ENCODE results near the gene NAXD.

The NAXD gene

DNA sequence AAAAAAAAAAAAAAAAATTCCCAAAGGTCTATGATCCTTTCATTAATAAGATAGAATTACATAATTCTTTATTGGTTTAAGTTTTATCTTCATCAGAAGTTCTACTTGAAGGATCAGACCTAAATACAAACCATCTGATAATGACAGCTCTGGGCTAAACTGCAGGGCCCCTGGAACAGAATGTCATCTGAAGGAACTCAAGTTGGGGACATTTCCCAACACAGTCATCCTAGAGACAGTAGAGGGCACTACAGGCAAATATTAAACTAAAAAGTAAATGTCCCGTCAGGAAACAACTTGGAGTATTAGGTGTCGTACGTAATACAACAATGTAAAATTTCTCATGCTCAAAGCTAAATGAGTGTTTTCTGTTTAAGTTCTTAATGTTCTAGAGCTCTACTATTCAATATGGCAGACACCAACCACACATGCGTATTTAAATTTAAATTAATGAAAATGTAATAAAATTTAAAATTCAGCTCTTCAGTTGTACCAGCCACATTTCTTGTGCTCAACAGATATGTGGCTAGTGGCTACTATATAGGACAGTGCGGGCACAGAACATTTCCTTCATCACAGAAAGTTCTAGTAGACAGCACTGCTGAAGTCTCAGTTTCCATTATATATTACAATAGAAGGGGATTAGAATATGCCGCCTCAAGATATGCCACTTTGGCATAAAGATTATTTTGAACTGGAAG is 21.8 kb upstream of the NAXD start:
- no peak for TF ChIP-seq POLR2AphosphoS5 (IDR thresholded peaks at IDR 0.05; ENCODE audit: low read depth)
- TF ChIP-seq, protein P1, sequence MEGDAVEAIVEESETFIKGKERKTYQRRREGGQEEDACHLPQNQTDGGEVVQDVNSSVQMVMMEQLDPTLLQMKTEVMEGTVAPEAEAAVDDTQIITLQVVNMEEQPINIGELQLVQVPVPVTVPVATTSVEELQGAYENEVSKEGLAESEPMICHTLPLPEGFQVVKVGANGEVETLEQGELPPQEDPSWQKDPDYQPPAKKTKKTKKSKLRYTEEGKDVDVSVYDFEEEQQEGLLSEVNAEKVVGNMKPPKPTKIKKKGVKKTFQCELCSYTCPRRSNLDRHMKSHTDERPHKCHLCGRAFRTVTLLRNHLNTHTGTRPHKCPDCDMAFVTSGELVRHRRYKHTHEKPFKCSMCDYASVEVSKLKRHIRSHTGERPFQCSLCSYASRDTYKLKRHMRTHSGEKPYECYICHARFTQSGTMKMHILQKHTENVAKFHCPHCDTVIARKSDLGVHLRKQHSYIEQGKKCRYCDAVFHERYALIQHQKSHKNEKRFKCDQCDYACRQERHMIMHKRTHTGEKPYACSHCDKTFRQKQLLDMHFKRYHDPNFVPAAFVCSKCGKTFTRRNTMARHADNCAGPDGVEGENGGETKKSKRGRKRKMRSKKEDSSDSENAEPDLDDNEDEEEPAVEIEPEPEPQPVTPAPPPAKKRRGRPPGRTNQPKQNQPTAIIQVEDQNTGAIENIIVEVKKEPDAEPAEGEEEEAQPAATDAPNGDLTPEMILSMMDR (IDR thresholded peaks at IDR 0.05; ENCODE audit: insufficient read depth, low read length) = peak; percentile 44
- H3K27me3 ChIP-seq (ENCODE audit: insufficient read depth, poor library complexity, severe bottlenecking) = no peaks in the 10 kb centered on the region
- DNase-seq (ENCODE audit: low read depth in 1 of 2, low spot score in 1 of 2) = peak in 1 of 2 experiments; percentile 61
- no peak overlapping the region for H3K27ac ChIP-seq (replicated peaks)
- H3K4me3 ChIP-seq (replicated peaks; ENCODE audit: insufficient read depth, low read length) = no peak overlapping the region

- Histone ChIP-seq H3K4me3 (replicated peaks; ENCODE audit: insufficient read depth, low read length) (no peak overlapping the region), H3K27me3 (ENCODE audit: insufficient read depth, poor library complexity, severe bottlenecking) (no peaks in the 10 kb centered on the region), H3K27ac (replicated peaks) (no peak overlapping the region)
- DNase-seq (ENCODE audit: low read depth in 1 of 2, low spot score in 1 of 2) = no peak
- TF ChIP-seq REST (IDR thresholded peaks at IDR 0.05; ENCODE audit: insufficient replicate concordance, low read depth) (no peak), GABPA (IDR thresholded peaks at IDR 0.05; ENCODE audit: low read depth) (no peak), POLR2AphosphoS5 (IDR thresholded peaks at IDR 0.05; ENCODE audit: low read depth) (no peak), SPI1 (IDR thresholded peaks at IDR 0.05; ENCODE audit: borderline replicate concordance, low read depth) (no peak)
- TF ChIP-seq, protein P1 (IDR thresholded peaks at IDR 0.05; ENCODE audit: insufficient read depth, low read length) = no peak
These were observed 18.2 kb upstream of the NAXD start for GRCh38 chr13:110597041-110597689.

- TF ChIP-seq REST (IDR thresholded peaks at IDR 0.05; ENCODE audit: insufficient replicate concordance, low read depth) (no peak), SPI1 (IDR thresholded peaks at IDR 0.05; ENCODE audit: borderline replicate concordance, low read depth) (no peak), GABPA (IDR thresholded peaks at IDR 0.05; ENCODE audit: low read depth) (no peak), POLR2AphosphoS5 (IDR thresholded peaks at IDR 0.05; ENCODE audit: low read depth) (no peak)
- TF ChIP-seq, protein P1 (IDR thresholded peaks at IDR 0.05; ENCODE audit: insufficient read depth, low read length) = no peak
- no peak overlapping the region for H3K27ac ChIP-seq (replicated peaks)
- DNase-seq (ENCODE audit: low read depth in 1 of 2, low spot score in 1 of 2) = peak in 1 of 2 experiments; percentile 28
These were observed 15.0 kb upstream of the NAXD start for GRCh38 chr13:110600261-110600819.

More at GRCh38 chr13:110600261-110600819, 15.0 kb upstream of the NAXD start:
- Histone ChIP-seq H3K4me3 (replicated peaks; ENCODE audit: insufficient read depth, low read length) (no peak overlapping the region), H3K27me3 (ENCODE audit: insufficient read depth, poor library complexity, severe bottlenecking) (no peaks in the 10 kb centered on the region)
